Upper lobe of left lung (tissue), 4 donors: Measurements from ENCODE around the gene MGLL.

Experiments used
- CTCF ChIP-seq, 6 experiments: fragments of 450-650 bp in 4 of 6; fragments of 200-600 bp in 2 of 6; sonication (generic) in 2 of 6; IDR thresholded peaks; one replicate each; pipeline ENCODE4 v1.5.1; 2016 to 2019; ENCODE audit warnings: antibody characterized with exemption in 6 of 6
- EP300 ChIP-seq, 4 donors: sonication (generic); formaldehyde crosslinking; IDR thresholded peaks; one replicate each; pipeline ENCODE4 v1.5.1; 2017; ENCODE audit warnings: antibody characterized with exemption in 4 of 4, control low read depth in 2 of 4

- TF ChIP-seq EP300 (IDR thresholded peaks at IDR 0.05): no peak
- TF ChIP-seq CTCF (IDR thresholded peaks at IDR 0.05): no peak
These were observed 142.1 kb downstream of the MGLL start for GRCh38 chr3:127680146-127680661.
